Stimulated activated CD8-positive, alpha-beta memory T cell treated with anti-CD3 and anti-CD28 coated beads, Interleukin-4, amount 100 ng/mL, for 48 hours (primary cell): ENCODE results near the gene NIPSNAP3A.
A peak's percentile ranks its signal among the peaks of the same experiment; 100 is the strongest.

Experiments used
- DNase-seq: peaks from one replicate; pipeline ENCODE4 v3.0.0-alpha.2; 2020

Gene NIPSNAP3A

GRCh38 chr9:104774831-104775573 is 27.5 kb downstream of the NIPSNAP3A start:
- DNase-seq, result no peak

GRCh38 chr9:104775574-104775936 is 28.1 kb downstream of the NIPSNAP3A start:
- no peak for DNase-seq

- no peak for DNase-seq
These were observed 28.5 kb downstream of the NIPSNAP3A start for GRCh38 chr9:104775976-104776375.

GRCh38 chr9:104776797-104777196 is 29.3 kb downstream of the NIPSNAP3A start:
- no peak for DNase-seq

- no peak for DNase-seq
These were observed 31.3 kb downstream of the NIPSNAP3A start for GRCh38 chr9:104778802-104779201.

GRCh38 chr9:104779334-104779733 is 31.9 kb downstream of the NIPSNAP3A start:
- DNase-seq, result no peak

- DNase-seq, result no peak
These were observed 32.6 kb downstream of the NIPSNAP3A start for GRCh38 chr9:104779946-104780535.

- DNase-seq, result no peak
These were observed 33.4 kb downstream of the NIPSNAP3A start for GRCh38 chr9:104780796-104781395.

GRCh38 chr9:104783588-104783987 is 36.1 kb downstream of the NIPSNAP3A start:
- no peak for DNase-seq

GRCh38 chr9:104784098-104784497 is 36.6 kb downstream of the NIPSNAP3A start:
- DNase-seq, result no peak

- no peak for DNase-seq
These were observed 38.8 kb downstream of the NIPSNAP3A start for GRCh38 chr9:104786293-104786692.

- DNase-seq, result no peak
These were observed 40.0 kb downstream of the NIPSNAP3A start for GRCh38 chr9:104787306-104788015.

GRCh38 chr9:104788251-104788650 is 40.8 kb downstream of the NIPSNAP3A start:
- DNase-seq, result no peak

GRCh38 chr9:104794070-104794469 is 46.6 kb downstream of the NIPSNAP3A start:
- peak; percentile 29 for DNase-seq

GRCh38 chr9:104795082-104795481 is 47.6 kb downstream of the NIPSNAP3A start:
- DNase-seq, result no peak

GRCh38 chr9:104795857-104796256 is 48.4 kb downstream of the NIPSNAP3A start:
- no peak for DNase-seq

GRCh38 chr9:104798209-104798995 is 50.9 kb downstream of the NIPSNAP3A start:
- DNase-seq, result no peak

- DNase-seq, result no peak
These were observed 52.7 kb downstream of the NIPSNAP3A start for GRCh38 chr9:104800068-104800785.

GRCh38 chr9:104802110-104802509 is 54.6 kb downstream of the NIPSNAP3A start:
- DNase-seq, result no peak

GRCh38 chr9:104802906-104803305 is 55.4 kb downstream of the NIPSNAP3A start:
- no peak for DNase-seq

- DNase-seq, result no peak
These were observed 58.0 kb downstream of the NIPSNAP3A start for GRCh38 chr9:104805441-104805840.

GRCh38 chr9:104808035-104808614 is 60.6 kb downstream of the NIPSNAP3A start:
- DNase-seq, result no peak
